MM.1S (cell line): ENCODE data around the gene TMTC1.

ENCODE experiments used
- DNase-seq: peaks from one replicate; pipeline ENCODE4 v3.0.0-alpha.2; 2015
- H2AFZ ChIP-seq: fragments of 300-600 bp; sonication (generic); 2 replicates; pipeline ENCODE4 v1.6.0; 2016; ENCODE audit warnings: antibody characterized with exemption, low read length
- H3F3A ChIP-seq: fragments of 300-600 bp; sonication (generic); 2 replicates; pipeline ENCODE4 v1.6.1; 2016; ENCODE audit warnings: mild to moderate bottlenecking, antibody characterized with exemption, low read length, moderate library complexity, mixed read lengths; ENCODE audit not compliant: insufficient read depth
- H3K27ac ChIP-seq: fragments of 300-600 bp; sonication (generic); 2 replicates; pipeline ENCODE4 v1.5.1; 2016; ENCODE audit warnings: mild to moderate bottlenecking, low read length
- H3K27me3 ChIP-seq: fragments of 300-600 bp; sonication (generic); replicated peaks from 2 replicates; pipeline ENCODE4 v1.6.0; 2016; ENCODE audit warnings: low read length; ENCODE audit not compliant: insufficient read depth
- H3K36me3 ChIP-seq: fragments of 300-600 bp; sonication (generic); replicated peaks from 2 replicates; pipeline ENCODE4 v1.6.1; 2016; ENCODE audit warnings: mild to moderate bottlenecking, low read length, mixed read lengths; ENCODE audit not compliant: insufficient read depth
- H3K4me1 ChIP-seq: fragments of 300-600 bp; sonication (generic); 2 replicates; pipeline ENCODE4 v1.6.1; 2016; ENCODE audit warnings: low read length, mixed read lengths
- H3K4me2 ChIP-seq: fragments of 300-600 bp; sonication (generic); 2 replicates; pipeline ENCODE4 v1.6.0; 2016; ENCODE audit warnings: low read depth, low read length
- H3K4me3 ChIP-seq: fragments of 300-600 bp; sonication (generic); 2 replicates; pipeline ENCODE4 v1.5.1; 2016; ENCODE audit warnings: low read length, mixed read lengths
- H3K79me2 ChIP-seq: fragments of 300-600 bp; sonication (generic); 2 replicates; pipeline ENCODE4 v1.6.1; 2016; ENCODE audit warnings: mixed run types, low read length, mixed read lengths
- H3K9ac ChIP-seq: fragments of 300-600 bp; sonication (generic); 2 replicates; pipeline ENCODE4 v1.6.1; 2016; ENCODE audit warnings: low read length, mixed read lengths
- H3K9me2 ChIP-seq: fragments of 300-600 bp; sonication (generic); replicated peaks from 2 replicates; pipeline ENCODE4 v1.6.1; 2016; ENCODE audit warnings: mild to moderate bottlenecking, low read length, mixed read lengths; ENCODE audit not compliant: insufficient read depth
- H3K9me3 ChIP-seq: fragments of 300-600 bp; sonication (generic); replicated peaks from 2 replicates; pipeline ENCODE4 v1.6.1; 2016; ENCODE audit warnings: mild to moderate bottlenecking, low read length, mixed read lengths; ENCODE audit not compliant: insufficient read depth
- H4K20me1 ChIP-seq: fragments of 300-600 bp; sonication (generic); 2 replicates; pipeline ENCODE4 v1.6.1; 2016; ENCODE audit warnings: mild to moderate bottlenecking, low read length, moderate library complexity, mixed read lengths; ENCODE audit not compliant: insufficient read depth
- EZH2 ChIP-seq: fragments of 300-600 bp; sonication (generic); optimal IDR thresholded peaks from 2 replicates; pipeline ENCODE3; 2017; ENCODE audit warnings: low read depth, mild to moderate bottlenecking, antibody characterized with exemption, low read length, mixed read lengths
- EZH2phosphoT487 ChIP-seq: fragments of 300-600 bp; sonication (generic); IDR thresholded peaks from 2 replicates; pipeline ENCODE4 v1.6.1; 2018; ENCODE audit warnings: antibody characterized with exemption, low read length
- TF ChIP-seq, protein P1 (sequence below): fragments of 300-600 bp; sonication (generic); IDR thresholded peaks from 2 replicates; pipeline ENCODE4 v1.5.1; 2016; ENCODE audit warnings: antibody characterized with exemption, low read length, mixed read lengths

Gene TMTC1

DNA sequence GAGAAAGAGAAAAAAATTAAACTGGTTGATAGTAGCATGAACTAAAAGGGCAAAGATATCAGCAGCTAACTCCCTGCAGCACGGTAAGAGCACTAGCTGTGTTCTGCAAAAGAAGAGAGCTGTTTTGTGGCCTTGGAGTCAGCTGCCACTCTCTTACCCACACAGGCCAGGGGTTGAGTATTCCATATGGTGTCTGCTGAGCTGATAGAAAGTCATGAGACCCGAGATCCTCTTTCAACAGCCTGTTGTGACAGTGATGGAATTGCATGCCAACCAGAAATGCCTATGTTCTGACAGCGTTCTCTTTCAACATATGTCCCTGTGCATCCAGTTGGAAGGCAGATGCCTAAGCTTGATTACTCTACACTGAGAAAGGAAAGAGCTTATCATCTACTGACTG lies 39.9 kb downstream of the TMTC1 start:
- H3K9ac ChIP-seq: no peak overlapping the region
- H3K27ac ChIP-seq: no peak overlapping the region
- no peaks in the 10 kb centered on the region for H3F3A ChIP-seq
- no peak overlapping the region for H3K4me3 ChIP-seq
- no peaks in the 10 kb centered on the region for H4K20me1 ChIP-seq
- H3K9me2 ChIP-seq: no peaks in the 10 kb centered on the region
- no peak overlapping the region for H3K4me2 ChIP-seq
- no peak for TF ChIP-seq EZH2
- no peak for TF ChIP-seq EZH2phosphoT487
- TF ChIP-seq, protein P1, sequence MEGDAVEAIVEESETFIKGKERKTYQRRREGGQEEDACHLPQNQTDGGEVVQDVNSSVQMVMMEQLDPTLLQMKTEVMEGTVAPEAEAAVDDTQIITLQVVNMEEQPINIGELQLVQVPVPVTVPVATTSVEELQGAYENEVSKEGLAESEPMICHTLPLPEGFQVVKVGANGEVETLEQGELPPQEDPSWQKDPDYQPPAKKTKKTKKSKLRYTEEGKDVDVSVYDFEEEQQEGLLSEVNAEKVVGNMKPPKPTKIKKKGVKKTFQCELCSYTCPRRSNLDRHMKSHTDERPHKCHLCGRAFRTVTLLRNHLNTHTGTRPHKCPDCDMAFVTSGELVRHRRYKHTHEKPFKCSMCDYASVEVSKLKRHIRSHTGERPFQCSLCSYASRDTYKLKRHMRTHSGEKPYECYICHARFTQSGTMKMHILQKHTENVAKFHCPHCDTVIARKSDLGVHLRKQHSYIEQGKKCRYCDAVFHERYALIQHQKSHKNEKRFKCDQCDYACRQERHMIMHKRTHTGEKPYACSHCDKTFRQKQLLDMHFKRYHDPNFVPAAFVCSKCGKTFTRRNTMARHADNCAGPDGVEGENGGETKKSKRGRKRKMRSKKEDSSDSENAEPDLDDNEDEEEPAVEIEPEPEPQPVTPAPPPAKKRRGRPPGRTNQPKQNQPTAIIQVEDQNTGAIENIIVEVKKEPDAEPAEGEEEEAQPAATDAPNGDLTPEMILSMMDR: no peak
- no peaks in the 10 kb centered on the region for H3K4me1 ChIP-seq
- H3K9me3 ChIP-seq: no peaks in the 10 kb centered on the region
- no peak overlapping the region for H2AFZ ChIP-seq
- no peak for DNase-seq
- H3K36me3 ChIP-seq: no peaks in the 10 kb centered on the region
- no peaks in the 10 kb centered on the region for H3K79me2 ChIP-seq
- no peaks in the 10 kb centered on the region for H3K27me3 ChIP-seq

DNA sequence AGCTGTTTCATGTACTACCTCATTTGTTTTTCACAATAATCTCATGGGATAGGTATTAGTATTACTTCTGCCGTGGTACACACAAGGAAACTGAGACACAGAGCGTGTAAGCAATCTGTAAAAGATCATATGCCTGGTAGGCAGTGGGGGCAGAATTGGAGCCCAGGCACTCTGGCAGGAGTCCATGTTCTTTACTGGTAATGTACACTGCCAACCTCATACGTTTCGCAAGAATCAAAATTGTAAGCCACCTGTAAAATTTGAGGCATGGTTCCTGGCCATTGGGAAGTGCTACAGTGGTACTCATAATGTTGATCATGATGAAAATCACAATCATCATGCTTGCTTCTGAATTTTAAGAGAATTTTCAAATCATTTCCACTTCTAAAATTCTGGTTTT lies 40.7 kb downstream of the TMTC1 start:
- Histone ChIP-seq H3K4me2 (no peak overlapping the region), H3K27me3 (no peaks in the 10 kb centered on the region), H3K36me3 (no peaks in the 10 kb centered on the region), H3K9ac (no peak overlapping the region), H3K27ac (no peak overlapping the region), H4K20me1 (no peaks in the 10 kb centered on the region), H3K9me2 (no peaks in the 10 kb centered on the region), H3K9me3 (no peaks in the 10 kb centered on the region), H3K4me3 (no peak overlapping the region), H3K79me2 (no peaks in the 10 kb centered on the region), H2AFZ (no peak overlapping the region), H3K4me1 (no peaks in the 10 kb centered on the region), H3F3A (no peaks in the 10 kb centered on the region)
- TF ChIP-seq, protein P1: no peak
- no peak for TF ChIP-seq EZH2
- no peak for TF ChIP-seq EZH2phosphoT487
- DNase-seq: no peak

DNA sequence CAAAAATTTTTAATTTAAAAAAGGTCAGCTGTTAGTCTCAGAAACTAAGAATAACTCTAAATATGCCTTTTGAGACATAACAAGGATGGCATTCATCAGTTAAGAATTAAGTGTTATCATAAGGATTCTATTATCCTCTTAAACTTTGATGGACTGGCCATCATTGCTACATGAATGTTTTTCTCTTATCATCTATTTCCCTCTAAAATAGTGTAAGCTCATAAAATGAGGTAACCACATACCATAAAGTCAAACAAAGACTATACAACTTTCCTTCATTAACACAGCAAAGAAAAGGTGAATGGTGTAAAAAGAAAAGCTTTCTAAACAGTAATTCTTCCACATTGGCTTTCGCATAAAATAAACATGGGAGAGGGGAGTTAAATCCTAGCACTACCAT lies 41.1 kb downstream of the TMTC1 start:
- Histone ChIP-seq H3K79me2 (no peaks in the 10 kb centered on the region), H3F3A (no peaks in the 10 kb centered on the region), H3K4me2 (no peak overlapping the region), H3K4me3 (no peak overlapping the region), H3K27me3 (no peaks in the 10 kb centered on the region), H3K9me3 (no peaks in the 10 kb centered on the region), H3K4me1 (no peaks in the 10 kb centered on the region), H4K20me1 (no peaks in the 10 kb centered on the region), H3K27ac (no peak overlapping the region), H2AFZ (no peak overlapping the region), H3K36me3 (no peaks in the 10 kb centered on the region), H3K9me2 (no peaks in the 10 kb centered on the region), H3K9ac (no peak overlapping the region)
- DNase-seq: no peak
- TF ChIP-seq, protein P1: no peak
- TF ChIP-seq EZH2phosphoT487 (no peak), EZH2 (no peak)
